Stimulated activated CD4-positive, alpha-beta T cell treated with anti-CD3 and anti-CD28 coated beads, Interleukin-1b, Interleukin-23, amount 100 ng/mL, for 48 hours (primary cell): ENCODE data around the gene CSRNP3.
"Not testable (repeated sequence)": the region's sequence is repeated elsewhere in the genome, so short reads cannot be mapped to it uniquely, and the experiment has no call there.

ENCODE experiments used
- DNase-seq: peaks from one replicate; pipeline ENCODE4 v3.0.0-alpha.2; 2020

CSRNP3 gene

DNA sequence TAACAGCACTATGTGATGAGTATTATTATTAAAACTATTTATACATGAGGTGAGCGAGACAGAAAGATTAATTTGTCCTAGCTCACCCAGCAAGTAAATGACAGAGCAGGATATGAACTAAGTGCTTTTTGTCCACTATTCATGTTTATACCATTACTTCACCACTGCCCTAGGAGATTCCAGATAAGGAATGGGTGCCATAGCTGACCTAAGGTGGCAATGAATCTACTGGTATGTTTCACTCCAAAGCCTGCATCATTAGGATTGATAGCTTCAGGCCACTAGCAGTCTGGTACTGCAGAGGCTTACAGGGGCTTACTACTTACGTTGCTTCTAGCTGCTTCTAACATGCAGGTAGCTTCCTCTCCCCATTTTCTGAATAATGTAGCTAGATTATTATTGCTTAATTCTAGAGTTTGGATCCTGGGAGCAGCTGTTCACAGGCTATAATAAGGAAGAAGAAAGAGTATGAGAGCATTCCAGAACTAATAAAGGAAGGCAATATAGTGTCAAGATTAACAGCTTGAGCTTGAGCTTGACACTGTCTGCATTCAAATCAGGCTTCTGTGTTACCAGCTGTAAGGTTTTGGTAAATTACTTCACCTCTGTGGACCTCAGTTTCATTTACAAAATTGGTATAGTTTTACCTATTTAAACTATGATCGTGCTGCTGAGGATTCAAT is 170.9 kb downstream of the CSRNP3 start:
- DNase-seq, result no peak

DNA sequence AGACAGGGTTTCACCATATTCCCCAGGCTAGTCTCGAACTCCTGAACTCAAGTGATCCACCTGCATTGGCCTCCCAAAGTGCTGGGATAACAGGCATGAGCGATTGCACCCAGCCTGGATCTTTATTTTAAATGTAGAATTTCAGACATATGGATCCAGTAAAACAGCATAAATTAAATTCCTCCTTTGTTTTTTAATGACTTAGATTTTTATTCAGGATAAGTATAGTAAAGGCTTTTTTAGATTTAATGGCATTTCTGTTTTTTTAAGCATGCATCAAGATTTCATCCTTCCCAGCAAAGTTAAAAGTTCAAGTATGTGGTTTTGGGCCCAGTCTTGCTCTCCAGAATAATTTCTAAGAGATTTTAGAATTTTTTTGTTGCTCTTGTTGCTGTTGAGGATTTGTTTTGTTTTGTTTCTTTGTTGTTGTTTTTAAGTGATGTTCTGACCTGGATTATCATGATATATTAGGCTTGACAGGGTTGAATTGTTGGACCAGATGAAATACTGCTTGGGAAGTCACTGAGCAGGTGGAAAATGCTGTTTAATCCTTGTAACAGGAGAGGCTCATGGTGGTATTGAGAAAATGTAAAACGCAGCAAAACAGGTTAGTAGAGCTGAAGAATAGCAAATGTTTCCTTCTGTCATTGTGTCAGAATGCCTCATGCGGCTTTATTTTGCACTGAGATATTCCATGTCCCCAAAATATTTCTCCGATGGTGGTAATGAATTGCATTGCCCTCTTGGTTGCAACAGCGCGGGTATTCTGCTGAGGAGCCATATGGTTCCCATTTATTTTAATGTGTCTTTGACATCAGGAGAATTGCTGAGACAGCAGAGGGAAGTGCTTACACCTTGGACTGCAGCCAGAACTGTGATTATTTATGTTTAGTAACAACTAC is 176.7 kb downstream of the CSRNP3 start:
- no peak for DNase-seq

DNA sequence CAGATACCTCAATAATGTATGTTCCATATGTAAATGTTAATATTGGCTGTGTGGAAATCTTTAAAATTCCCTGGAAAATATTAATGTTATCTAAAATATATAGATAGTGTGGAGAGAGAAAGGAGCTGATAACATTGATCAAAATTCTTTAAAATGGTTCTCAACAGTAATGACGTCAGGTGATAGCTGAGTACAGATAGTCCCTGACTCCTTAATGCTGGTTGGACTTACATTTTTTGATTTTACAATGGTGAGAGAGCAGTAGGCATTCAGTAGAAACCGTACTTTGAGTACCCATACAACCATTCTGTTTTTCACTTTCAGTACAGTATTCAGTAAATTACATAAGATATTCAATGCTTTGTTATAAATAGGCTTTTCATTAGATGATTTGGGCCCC is 177.9 kb downstream of the CSRNP3 start:
- DNase-seq, result no peak

DNA sequence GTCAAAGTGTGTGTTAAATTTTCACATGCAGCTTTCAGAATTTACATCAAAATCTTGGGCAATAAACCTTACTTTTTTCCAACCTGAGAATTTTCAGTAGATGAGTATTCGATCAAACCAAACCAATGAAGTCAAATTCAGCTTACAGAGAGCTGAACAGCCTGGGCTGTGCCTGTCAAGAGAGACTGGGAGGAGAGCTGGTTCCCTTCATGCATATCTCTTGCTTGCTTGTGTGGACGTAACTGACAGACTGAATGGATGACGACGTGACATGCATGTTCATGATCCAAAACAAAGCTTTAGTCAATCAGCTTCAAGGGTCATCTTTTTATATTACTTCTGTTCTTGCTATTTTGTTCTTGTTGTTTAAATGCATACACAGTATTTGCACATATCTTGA is 179.3 kb downstream of the CSRNP3 start:
- DNase-seq, result no peak

DNA sequence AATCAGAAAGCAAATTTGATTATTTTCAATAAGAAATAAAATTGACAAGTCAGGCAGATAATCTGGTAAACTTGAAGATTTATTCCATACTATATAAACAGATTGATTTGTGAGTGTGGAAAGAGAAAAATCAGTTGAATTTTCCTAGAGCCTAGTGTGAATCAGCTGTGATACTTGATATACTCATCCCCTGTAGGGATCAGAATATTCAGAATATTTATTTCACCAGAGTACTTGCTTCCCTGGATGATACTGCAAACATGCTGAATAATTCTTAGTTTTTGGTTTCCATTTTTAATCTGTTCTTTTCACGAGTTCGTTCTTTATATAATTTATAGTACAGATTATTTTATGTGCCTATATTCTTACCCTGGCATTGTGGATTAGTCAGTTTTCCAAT is 181.7 kb downstream of the CSRNP3 start:
- DNase-seq, result no peak

DNA sequence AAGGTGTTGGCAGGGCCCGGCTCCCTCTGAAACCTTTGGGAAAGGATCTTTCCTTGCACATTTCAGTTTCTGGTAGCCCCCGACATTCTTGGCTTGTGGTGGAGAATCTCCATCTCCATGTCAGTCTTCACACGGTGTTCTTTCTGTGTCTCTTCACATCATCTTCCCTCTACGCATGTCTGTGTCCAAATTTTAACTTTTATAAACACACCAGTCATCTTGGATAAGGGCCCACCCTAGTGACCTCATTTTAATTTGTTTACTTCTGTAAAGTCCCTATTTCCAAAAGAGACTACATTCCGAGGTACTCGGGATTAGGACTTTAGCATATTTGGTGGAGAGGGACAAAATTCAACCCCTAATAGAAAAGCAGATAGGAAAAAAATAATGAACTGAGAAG is 186.2 kb downstream of the CSRNP3 start:
- no peak for DNase-seq

DNA sequence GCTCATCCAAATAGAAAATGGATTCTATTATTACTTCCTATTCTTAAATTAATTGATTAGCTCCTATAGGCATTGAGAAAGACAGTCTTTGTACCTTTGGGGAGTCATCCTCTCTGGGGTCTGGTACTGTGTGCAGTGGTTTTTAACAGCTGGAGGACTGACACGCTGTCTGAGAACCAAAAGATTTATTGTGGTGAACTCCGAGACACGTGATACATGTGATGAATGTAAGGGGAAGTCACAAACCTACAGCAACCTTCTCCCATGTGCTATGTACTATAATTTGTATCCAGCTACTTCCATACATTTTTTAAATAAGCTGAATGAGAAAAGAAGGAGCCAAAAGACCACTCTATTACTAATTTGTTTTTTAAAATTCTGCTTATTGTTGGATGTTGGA is 190.9 kb downstream of the CSRNP3 start:
- no peak for DNase-seq

DNA sequence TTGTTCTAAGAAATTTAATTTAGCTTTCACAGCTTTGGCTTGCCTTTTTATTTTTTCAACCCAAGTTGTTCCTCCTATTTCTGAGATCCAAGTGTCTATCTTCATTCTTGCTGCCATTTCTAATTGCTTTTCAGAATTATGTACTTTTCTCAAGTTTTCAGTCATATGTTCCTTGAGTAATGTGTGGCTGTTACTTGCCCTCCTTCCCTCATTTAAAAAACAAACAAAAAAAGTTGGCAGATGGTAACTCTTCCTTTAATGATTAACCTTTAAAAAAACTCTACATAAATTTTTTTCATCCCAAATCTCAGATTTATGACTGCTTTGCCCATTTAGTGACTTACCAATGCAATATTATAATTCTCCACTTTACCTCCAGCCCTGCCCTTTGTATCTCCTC is 193.2 kb downstream of the CSRNP3 start:
- DNase-seq, result no peak

DNA sequence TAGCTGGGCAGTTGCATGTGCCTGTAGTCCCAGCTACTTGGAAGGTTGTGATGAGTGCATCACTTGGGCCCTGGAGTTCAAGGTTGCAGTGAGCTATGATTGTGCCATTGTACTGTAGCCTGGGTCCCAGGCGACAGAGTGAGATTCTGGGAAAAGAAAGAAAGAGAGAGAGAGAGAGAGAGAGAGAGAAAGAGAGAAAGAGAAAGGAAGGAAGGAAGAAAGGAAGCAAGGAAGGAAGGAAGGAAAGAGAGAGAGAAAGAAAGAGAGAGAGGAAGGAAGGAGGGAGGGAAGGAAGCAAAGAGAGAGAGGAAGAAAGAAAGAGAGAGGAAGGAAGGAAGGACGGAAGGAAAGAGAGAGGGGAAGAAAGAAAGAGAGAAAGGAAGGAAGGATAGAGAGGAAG is 196.1 kb downstream of the CSRNP3 start:
- no peak for DNase-seq

DNA sequence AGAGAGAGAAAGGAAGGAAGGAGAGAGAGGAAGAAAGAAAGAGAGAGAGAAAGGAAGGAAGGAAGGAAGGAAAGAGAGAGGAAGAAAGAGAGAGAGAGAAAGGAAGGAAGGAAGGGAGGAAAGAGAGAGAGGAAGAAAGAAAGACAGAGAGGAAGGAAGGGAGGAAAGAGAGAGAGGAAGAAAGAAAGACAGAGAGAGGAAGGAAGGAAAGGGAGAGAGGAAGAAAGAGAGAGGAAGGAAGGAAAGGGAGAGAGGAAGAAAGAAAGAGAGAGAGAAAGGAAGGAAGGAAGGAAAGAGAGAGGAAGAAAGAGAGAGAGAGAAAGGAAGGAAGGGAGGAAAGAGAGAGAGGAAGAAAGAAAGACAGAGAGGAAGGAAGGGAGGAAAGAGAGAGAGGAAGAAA is 196.6 kb downstream of the CSRNP3 start:
- not testable (repeated sequence) for DNase-seq

DNA sequence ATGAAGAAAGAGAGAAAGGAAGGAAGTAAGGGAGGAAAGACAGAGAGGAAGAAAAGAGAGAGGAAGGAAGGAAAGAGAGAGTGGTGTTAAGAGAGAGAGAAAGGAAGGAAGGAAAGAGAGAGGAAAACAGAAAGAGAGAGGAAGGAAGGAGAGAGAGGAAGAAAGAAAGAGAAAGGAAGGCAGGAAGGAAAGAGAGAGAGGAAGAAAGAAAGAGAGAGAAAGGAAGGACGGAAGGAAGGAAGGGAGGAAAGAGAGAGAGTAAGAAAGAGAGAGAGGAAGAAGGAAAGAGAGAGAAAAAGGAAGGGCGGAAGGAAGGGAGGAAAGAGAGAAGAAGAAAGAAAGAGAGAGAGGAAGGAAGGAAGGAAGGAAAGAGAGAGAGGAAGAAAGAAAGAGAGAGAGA is 197.1 kb downstream of the CSRNP3 start:
- no peak for DNase-seq

DNA sequence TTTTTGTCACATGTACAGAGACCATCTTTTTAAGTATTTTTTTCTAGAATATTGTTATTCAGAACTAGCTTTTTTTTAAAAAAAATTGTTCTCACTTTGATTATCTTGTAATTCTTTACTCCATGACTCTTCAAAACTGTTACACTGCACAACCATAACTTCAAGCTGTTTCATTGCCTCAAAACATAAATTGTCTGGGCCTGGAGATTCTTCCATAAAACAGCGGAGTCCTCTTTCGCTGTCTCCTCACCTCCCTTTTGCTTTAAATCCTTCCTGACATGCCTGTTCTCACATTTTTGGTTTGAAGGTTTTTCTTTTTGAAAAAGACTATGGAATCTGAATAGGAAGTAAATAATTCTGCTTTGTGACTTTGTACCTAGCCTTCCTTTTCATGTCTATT is 197.9 kb downstream of the CSRNP3 start:
- DNase-seq, result no peak

DNA sequence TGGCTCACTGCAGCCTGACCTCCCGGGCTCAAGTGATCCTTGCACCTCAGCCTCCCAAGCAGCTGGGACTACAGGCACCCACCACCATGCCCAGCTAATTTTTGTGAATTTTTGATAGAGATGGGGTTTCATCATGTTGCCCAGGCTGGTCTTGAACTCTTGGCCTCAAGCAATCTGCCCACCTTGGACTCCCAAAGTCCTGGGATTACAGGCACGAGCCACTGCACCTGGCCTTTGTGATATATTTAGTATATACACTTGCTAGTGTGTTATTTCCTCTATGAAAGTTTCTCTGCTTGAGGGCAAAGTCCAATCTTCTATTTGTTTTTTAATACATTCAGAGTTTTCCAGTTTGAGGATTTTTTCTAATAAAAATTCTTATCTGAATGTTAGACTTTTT is 205.3 kb downstream of the CSRNP3 start:
- DNase-seq, result no peak

DNA sequence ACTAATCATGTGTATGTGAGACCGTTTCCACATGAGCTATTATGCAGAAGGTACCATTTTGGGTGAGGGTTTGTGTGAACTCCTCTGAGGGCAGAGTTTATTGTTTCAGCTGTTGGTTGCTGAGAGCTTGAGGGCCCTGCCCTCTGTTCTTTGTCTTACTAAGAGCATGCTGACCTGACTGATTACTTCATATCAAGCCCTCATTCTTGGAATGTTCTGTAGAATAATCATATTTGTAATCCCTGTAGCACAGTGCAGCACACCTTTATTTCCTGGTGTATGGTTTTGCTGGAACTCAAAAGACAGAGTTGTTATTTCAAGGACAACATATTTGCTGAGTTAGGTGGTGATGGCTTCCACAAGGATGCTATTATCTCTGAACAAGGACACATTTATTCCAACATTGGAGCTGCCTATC is 206.1 kb downstream of the CSRNP3 start:
- DNase-seq, result no peak

DNA sequence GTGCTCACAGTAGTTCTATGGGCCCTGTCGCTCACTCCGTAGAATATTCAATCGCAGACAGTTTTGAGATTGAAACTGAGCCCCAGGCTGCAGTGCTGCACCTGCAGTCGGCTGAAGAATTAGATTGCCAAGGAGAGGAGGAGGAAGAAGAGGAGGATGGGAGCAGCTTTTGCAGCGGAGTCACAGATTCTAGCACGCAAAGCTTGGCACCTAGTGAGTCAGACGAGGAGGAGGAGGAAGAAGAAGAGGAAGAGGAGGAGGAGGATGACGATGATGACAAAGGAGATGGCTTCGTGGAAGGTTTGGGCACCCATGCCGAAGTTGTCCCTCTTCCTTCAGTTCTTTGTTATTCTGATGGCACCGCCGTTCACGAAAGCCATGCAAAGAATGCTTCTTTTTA is 209.4 kb downstream of the CSRNP3 start:
- DNase-seq, result no peak

DNA sequence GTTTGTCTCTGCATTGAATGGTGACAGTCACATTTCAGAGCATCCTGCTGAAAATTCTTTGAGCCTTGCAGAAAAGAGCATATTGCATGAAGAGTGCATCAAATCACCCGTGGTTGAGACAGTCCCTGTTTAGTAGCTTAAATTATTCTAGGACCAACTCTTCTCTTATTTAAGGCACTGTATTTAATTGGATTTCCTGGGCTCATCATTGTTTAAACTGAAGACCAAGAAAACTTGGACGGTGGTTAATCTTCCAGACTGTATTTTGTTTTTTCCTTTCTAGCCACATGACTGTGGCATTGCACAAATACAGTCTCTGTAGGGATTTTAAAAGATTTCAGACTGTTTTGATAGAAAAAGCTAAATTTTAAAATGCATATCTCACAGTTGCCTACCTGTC is 210.1 kb downstream of the CSRNP3 start:
- DNase-seq, result no peak

DNA sequence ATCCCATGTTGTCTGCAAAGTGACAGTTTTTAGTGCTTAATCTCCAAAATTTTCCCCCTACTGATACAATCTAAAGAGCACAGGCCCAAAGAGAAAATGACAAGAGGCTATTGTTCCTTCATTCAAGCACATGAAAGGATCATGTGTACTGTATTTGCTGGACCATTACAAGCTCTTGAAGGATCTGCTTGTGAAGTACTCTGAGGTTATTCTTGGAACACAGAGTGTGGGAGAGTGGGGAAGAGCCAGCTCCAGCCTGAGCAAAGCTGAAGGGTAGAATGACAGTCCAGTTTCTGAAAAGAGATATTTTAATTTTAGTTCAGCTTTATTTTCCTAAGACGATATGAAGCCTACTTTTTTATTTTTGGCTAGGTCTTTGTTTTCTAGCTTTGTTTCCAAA is 212.3 kb downstream of the CSRNP3 start:
- DNase-seq, result no peak

DNA sequence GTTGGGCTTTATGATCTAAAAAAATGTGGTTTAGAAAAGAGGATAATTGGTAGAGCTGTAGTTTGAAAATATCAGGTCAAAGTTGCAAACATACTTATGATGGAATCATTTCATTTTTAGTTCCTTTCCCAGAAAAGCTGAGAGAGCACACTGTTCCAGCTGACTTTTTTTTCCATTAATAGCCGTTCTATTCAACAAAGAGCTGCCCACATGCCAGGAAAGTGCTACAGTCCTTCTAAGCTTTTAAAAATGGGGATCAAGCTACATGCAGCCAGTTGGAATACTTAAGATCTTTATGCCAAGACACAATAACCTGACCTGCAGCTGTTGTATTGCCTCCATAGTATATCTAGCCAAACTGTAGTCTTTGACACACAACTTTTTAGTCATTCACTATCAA is 213.0 kb downstream of the CSRNP3 start:
- DNase-seq, result no peak

DNA sequence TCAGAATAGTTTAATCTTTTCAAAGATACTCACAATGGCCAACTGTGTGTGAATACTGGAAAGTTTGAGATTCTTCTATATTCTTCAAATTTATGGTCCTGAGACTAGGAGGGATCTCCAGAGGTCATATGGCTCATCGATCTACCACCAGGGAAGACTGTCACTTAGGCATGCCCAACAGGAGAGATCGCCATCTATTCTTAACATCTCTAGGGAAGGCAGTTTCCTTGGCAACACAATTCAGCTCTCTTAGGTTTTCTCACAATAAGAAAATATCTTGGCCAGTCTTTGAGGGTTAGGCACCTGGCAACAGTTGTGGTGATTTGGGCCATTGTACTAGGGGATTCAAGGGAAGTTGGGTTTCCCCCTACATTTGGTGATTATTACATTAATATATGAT is 217.3 kb downstream of the CSRNP3 start:
- DNase-seq, result no peak

DNA sequence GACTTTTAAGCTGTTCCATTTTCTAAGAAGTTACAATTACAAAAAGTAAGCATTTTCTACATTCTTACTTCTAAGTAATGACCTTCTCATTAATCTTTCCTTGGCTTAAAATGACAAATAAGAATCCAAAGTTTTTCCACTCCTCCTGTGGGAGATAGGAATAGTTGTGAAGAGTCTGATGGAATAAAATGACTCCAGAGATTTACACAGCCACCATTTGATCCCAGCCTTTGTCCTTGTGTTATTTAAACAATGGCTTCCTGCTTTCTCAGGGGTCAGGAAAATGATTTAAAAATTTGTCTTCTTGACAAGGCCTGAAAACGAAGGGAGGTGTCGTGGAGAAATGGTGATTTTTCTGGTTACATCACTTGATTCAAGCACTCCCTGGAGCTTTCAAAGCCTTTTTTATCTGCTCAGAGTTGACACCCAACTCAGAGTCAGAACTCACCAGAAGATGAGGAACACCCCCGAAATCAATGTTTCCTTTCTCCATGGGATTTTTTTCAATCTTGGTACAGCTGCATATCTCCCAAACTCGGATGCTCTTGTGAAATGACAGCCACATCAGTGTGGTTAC is 218.0 kb downstream of the CSRNP3 start:
- DNase-seq, result no peak

DNA sequence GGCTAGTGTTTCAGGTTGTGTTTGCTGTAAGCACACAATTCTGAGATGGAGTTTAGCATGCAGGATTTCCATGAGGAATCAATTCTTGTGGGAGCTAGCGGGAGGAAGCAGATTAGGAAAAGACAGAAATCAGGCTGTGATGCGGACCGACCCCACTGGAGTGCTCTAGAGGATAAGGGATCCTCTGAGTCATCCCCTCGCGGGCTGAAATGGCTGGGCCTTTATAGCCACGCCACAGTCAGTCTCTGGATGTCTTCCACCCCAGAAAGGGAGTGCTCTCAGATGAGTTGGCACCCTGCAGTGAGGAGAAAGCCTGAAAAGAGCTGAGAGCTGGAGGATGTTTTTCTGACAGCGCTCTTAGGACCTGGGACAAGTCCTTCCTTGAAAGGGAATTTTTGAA is 222.1 kb downstream of the CSRNP3 start:
- no peak for DNase-seq

DNA sequence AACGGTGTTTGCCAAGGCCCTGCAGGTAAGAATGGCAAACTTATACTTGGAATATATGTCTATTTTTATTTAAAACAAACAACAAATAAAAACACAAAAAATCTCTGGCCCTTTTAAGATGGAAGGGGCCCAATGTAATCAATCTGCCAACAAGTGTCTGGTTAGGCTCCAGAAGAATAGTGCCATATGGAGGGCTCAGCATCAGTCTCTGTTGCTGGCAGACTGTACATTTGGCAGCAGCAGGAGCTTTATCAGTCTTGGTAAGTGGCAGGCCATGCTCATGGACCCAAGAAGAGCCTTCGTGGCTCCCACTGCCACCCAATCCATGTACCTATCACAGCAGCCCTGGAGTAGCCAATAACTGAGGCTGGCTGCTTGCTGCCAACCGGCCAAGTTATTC is 223.4 kb downstream of the CSRNP3 start:
- DNase-seq, result no peak

DNA sequence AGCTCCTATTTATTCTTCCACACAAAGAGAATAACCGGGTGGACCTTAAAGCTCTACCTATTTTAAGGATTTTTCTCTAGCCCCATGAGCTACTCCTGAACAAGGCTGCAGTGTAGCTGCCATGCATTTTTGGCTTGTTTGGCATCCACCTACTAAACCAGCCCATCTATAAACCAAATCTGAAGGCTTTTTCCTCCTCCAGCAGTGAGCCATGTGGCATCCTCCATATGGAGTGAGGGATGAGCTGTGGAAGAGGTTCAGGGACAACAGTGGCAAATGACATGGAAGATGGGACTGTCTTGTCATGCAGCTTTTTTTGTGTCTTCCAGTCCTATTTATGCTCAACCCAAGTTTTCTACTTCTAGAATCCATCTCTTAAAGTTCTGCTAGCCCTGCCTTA is 224.3 kb downstream of the CSRNP3 start:
- no peak for DNase-seq

DNA sequence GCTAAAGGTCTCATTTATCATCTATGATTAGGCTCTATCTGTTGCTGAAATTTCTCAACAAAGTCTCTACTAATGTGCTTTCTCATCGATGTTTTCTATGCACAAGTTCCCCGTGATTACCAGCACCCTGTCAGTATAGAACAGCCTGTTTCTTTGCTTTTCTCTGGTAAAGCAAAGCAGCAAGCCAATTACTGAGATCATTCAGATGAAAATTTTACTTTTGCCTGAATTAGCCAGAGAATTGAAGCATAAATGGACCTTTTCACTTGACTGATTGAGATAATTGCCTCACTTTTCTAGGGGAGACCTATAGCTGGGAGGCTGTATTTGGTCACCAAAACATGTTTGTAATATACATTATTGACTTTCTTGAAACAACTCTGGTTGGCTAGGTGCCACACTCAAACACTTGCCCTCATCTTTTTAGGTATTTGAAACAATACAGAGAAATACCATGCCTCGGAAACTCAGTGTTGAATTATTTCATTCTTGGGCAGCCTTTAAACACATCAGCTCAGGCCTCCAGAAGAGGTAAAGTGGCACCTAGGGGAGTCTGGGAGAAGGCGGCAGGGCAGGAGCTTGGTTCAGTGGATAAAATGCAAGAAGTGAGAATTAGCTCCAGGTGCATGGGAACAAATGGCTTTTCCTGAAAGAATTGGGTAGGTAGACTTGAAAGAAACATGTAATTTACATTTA is 228.4 kb downstream of the CSRNP3 start:
- no peak for DNase-seq
